Mesothelial cell of epicardium (in vitro differentiated cells): ENCODE measurements around the gene R3HDM2. TPM values are rescaled to one million over a fixed set of nuclear protein-coding genes. Genes with fewer than 3 reads are reported as not detected.
"Not testable (repeated sequence)": the region's sequence is repeated elsewhere in the genome, so short reads cannot be mapped to it uniquely, and the experiment has no call there.

Source experiments
- DNase-seq, 2 experiments: peaks; one replicate each; pipeline ENCODE4 v3.0.0; 2021; ENCODE audit warnings: low spot score in 2 of 2; ENCODE audit not compliant: unreplicated experiment in 2 of 2
- H3K27ac Mint-ChIP-seq: 2 replicates; pipeline ENCODE4 v1.8.0; 2021; ENCODE audit warnings: mixed read lengths
- H3K27me3 Mint-ChIP-seq: 2 replicates; pipeline ENCODE4 v1.8.0; 2021; ENCODE audit warnings: low read depth, mixed read lengths
- H3K36me3 Mint-ChIP-seq: 2 replicates; pipeline ENCODE4 v1.8.0; 2021; ENCODE audit warnings: mixed read lengths
- H3K4me1 Mint-ChIP-seq: 2 replicates; pipeline ENCODE4 v1.8.0; 2021; ENCODE audit warnings: mixed read lengths
- H3K4me3 Mint-ChIP-seq: 2 replicates; pipeline ENCODE4 v1.8.0; 2021; ENCODE audit warnings: mild to moderate bottlenecking, moderate library complexity, mixed read lengths
- H3K9me3 Mint-ChIP-seq: 2 replicates; pipeline ENCODE4 v1.8.0; 2021; ENCODE audit warnings: mixed read lengths
- total RNA-seq: library from RNA; stranded (reverse); gene quantifications from 3 replicates; pipeline ENCODE4 v1.2.1, GENCODE V29; 2021
- TF ChIP-seq, protein P1 (sequence below): fragments of 200-600 bp; sonication (generic); IDR thresholded peaks from one replicate; pipeline ENCODE4 v1.5.0; 2021; ENCODE audit warnings: antibody characterized with exemption; ENCODE audit not compliant: unreplicated experiment

Gene R3HDM2
- total RNA-seq, 1 donor from 2014 or later: 111 TPM

DNA sequence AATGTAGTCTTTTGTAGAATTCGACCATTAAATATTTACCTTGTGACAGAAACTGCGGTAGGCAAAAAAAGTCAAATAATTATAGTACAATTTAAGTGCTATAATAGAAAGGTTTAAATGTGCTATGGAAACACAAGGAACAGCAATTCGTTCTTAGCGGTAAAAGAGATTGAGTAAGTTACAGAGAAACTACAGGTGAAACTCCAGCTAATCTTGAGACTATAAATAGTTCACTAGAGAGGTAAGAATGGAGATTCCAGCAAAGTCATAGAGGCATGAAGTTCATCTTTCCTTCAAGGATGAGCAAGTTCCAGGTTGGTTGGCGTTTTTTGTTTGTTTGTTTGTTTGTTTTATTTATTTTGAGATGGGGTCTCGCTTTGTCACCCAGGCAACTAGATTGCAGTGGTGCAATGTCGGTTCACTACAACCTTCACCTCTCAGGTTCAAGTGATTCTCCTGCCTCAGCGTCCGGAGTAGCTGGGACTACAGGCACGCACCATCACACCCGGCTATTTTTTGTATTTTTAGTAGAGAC, 878 bp upstream of the R3HDM2 start:
- Mint-ChIP-seq H3K9me3 (no peaks in the 10 kb centered on the region), H3K27me3 (no peaks in the 10 kb centered on the region), H3K36me3 (no peaks in the 10 kb centered on the region), H3K27ac (peak overlapping the region; percentile 99), H3K4me3 (peak overlapping the region; percentile 81), H3K4me1 (peaks cover 29% of the 10 kb centered on the region)
- no peak for DNase-seq
- TF ChIP-seq, protein P1, sequence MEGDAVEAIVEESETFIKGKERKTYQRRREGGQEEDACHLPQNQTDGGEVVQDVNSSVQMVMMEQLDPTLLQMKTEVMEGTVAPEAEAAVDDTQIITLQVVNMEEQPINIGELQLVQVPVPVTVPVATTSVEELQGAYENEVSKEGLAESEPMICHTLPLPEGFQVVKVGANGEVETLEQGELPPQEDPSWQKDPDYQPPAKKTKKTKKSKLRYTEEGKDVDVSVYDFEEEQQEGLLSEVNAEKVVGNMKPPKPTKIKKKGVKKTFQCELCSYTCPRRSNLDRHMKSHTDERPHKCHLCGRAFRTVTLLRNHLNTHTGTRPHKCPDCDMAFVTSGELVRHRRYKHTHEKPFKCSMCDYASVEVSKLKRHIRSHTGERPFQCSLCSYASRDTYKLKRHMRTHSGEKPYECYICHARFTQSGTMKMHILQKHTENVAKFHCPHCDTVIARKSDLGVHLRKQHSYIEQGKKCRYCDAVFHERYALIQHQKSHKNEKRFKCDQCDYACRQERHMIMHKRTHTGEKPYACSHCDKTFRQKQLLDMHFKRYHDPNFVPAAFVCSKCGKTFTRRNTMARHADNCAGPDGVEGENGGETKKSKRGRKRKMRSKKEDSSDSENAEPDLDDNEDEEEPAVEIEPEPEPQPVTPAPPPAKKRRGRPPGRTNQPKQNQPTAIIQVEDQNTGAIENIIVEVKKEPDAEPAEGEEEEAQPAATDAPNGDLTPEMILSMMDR: no peak

DNA sequence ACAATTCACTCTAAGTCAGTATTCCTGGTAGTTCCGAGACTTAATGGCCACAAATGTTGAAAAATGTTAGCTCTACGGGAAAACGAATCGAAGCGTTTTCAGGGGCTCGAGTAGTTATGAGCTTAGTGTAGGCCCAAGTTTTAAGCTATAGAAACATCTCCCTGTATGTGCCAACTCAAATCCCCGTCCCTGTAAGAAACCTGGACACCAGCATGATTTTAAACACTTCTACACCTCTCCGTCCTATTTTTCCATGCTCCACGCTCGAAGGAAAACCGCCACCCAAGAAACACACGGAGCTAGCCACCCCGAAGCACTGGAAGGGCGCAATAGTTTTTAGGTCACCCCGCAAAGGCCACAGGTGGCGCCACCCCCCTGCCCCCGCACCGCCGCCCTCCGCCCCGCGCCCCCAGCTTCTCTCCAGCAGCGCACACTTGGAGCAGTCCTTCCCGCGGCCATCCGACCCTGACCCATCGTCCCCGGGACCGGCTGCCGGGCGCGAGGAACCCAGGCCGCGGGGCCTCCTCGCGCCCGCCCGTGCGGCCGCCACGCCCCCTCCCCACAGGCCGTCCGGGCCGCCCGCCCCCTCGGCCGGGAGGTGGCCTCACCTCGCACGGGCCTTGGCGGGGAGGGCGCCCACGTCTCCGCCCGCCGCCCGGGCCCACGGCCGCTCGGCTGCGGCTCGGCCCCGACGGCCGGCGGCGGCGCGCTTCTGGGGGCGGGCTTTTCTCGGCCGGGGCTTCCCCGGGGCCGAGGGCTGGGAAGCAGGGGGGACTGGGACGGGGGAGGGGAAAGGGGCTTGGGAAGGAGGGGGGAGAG, 522 bp downstream of the R3HDM2 start:
- TF ChIP-seq, protein P1: no peak
- Mint-ChIP-seq H3K4me1 (peaks cover 27% of the 10 kb centered on the region), H3K4me3 (peak overlapping the region; percentile 95), H3K9me3 (no peaks in the 10 kb centered on the region), H3K36me3 (peaks cover 4% of the 10 kb centered on the region), H3K27me3 (no peaks in the 10 kb centered on the region), H3K27ac (peak overlapping the region; percentile 100)
- no peak for DNase-seq

DNA sequence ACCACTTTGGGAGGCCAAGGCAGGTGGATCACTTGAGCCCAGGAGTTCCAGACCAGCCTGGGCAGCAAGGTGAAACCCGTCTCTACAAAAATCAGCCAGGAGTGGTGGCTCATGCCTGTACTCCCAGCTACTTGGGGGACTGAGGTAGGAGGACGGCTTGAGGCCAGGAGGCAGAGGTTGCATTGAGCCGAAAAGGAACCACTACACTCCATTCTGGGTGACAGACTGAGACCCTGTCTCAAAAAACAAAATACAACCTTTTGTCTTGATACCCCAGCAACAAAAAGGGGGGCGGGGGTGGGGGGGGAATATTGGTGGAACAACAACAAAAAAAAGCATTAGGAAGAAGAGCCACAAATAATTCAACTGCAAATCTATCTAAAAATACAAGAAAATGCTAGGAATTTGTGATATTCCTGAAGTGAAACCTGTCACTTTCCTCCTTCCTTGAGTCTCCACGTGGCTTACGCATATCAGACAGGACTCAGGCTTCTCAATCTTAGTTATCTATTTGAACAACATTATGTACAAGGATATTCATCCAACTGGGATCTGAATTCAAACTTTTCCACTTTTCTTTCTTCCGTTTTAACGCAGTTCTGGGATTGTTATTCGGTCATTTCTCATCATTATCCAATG, 1.3 kb downstream of the R3HDM2 start:
- H3K27me3 Mint-ChIP-seq: no peaks in the 10 kb centered on the region
- TF ChIP-seq, protein P1: no peak
- peak overlapping the region; percentile 95 for H3K4me3 Mint-ChIP-seq
- peaks cover 5% of the 10 kb centered on the region for H3K36me3 Mint-ChIP-seq
- H3K4me1 Mint-ChIP-seq: peaks cover 24% of the 10 kb centered on the region
- DNase-seq: no peak
- peak overlapping the region; percentile 100 for H3K27ac Mint-ChIP-seq
- H3K9me3 Mint-ChIP-seq: no peaks in the 10 kb centered on the region

DNA sequence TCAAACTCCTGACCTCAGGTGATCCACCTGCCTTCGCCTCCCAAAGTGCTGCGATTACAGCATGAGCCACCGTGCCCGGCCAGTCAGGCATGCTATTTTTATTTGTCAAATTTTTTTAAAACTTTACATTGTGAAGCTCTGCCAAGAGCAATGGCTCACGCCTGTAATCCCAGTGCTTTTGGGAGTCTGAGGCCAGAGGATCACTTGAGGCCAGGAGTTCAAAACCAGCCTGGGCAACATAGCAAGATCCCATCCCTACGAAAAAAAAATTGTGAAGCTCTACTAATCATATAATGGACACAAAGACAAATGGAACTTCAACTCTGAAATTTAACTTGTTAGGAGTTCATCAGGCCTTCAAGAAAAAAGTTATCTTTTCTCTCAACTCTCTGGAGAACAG, 1.9 kb downstream of the R3HDM2 start:
- H3K9me3 Mint-ChIP-seq: no peaks in the 10 kb centered on the region
- peaks cover 9% of the 10 kb centered on the region for H3K36me3 Mint-ChIP-seq
- peaks cover 24% of the 10 kb centered on the region for H3K4me1 Mint-ChIP-seq
- H3K27ac Mint-ChIP-seq: peak overlapping the region; percentile 100
- TF ChIP-seq, protein P1: no peak
- H3K4me3 Mint-ChIP-seq: peak overlapping the region; percentile 95
- no peak for DNase-seq
- no peaks in the 10 kb centered on the region for H3K27me3 Mint-ChIP-seq

DNA sequence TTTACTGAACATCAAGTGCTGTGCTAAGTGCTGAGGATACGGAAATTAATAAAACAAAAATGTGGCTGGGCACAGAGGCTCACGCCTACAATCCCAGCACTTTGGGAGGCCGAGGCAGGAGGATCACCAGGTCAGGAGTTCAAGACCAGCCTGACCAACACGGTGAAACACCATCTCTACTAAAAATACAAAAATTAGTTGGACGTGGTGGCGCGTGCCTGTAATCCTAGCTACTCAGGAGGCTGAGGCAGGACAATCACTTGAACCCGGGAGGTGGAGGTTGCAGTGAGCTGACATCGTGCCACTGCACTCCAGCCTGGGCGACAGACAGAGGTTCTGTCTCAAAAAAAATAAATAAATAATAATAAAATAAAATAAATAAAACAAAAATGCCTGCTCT, 3.9 kb downstream of the R3HDM2 start:
- H3K27ac Mint-ChIP-seq, DNase-seq, H3K27me3 Mint-ChIP-seq, H3K4me3 Mint-ChIP-seq, H3K9me3 Mint-ChIP-seq: not testable (repeated sequence)
- Mint-ChIP-seq H3K36me3 (peaks cover 19% of the 10 kb centered on the region), H3K4me1 (peaks cover 23% of the 10 kb centered on the region)

DNA sequence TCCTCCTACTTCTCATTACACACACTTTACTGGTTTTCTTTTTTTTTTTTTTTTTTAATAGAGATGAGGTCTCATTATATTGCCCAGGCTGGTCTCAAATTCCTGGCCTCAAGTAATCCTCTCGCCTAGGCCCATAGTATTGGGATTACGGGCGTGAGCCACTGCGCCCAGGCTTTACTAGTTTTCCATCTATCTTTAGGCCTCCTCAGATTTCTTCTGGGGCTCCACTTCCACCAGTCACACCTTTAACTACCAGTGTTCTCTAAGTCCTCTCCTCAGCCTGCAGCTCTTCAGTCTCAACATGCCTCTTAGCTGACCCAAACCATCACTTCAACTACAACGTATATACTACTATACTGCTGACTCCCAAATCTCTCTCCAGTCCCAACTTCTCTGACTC, 10.4 kb downstream of the R3HDM2 start:
- H3K27ac Mint-ChIP-seq: no peak overlapping the region
- H3K27me3 Mint-ChIP-seq: no peaks in the 10 kb centered on the region
- TF ChIP-seq, protein P1: no peak
- H3K36me3 Mint-ChIP-seq: peaks cover 19% of the 10 kb centered on the region
- H3K4me3 Mint-ChIP-seq: no peak overlapping the region
- no peaks in the 10 kb centered on the region for H3K9me3 Mint-ChIP-seq
- H3K4me1 Mint-ChIP-seq: peaks cover 3% of the 10 kb centered on the region
- no peak for DNase-seq
